IPS-15b (cell line): ENCODE results near the gene SLC35F3.
"Not testable (repeated sequence)": the region's sequence is repeated elsewhere in the genome, so short reads cannot be mapped to it uniquely, and the experiment has no call there.

ENCODE experiments used
- H3K27me3 ChIP-seq: one replicate; pipeline ENCODE4 v1.6.1; 2013; ENCODE audit warnings: low read length; ENCODE audit not compliant: control insufficient read depth, insufficient read depth
- H3K36me3 ChIP-seq: one replicate; pipeline ENCODE4 v1.6.1; 2013; ENCODE audit warnings: low read length; ENCODE audit not compliant: control insufficient read depth, insufficient read depth
- H3K4me1 ChIP-seq: one replicate; pipeline ENCODE4 v1.6.1; 2013; ENCODE audit warnings: mild to moderate bottlenecking, low read length; ENCODE audit not compliant: control insufficient read depth, insufficient read depth
- H3K4me3 ChIP-seq: one replicate; pipeline ENCODE4 v1.5.1; 2013; ENCODE audit warnings: low read depth, low read length
- H3K9ac ChIP-seq: one replicate; pipeline ENCODE4 v1.6.1; 2013; ENCODE audit warnings: low read depth, mild to moderate bottlenecking, low read length
- H3K9me3 ChIP-seq: one replicate; pipeline ENCODE4 v1.6.1; 2013; ENCODE audit warnings: mild to moderate bottlenecking, low read length; ENCODE audit not compliant: control insufficient read depth, insufficient read depth

SLC35F3 gene

DNA sequence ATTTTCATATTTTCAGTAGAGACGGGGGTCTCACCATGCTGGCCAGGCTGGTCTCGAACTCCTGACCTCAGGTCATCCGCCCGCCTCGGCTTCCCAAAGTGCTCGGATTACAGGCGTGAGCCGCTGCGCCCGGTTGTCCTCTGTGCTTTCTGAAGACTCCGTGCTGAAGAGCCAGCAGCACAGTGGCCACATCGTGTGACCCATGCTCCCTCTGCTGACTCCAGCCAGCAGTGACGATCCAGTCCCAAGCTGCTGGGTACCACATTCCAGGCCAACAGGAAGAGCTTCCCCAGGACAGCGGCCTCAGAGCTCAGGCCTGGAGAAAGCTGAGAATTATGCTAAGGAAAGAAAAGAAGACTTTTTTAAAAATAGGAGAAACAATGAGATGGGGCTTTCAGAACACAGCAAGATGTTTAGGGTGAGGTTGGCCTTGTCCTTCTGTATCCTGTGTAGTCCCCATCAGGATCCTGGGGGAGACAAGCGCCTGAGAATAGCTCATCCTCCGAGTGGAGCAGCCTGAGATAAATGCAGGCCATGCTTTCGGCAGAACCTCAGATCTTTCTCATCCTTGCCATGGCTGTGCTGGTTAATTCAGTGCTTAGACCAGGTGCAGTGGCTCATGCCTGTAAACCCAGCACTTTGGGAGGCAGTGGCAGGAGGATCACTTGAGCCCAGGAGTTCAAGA lies 207.1 kb downstream of the SLC35F3 start:
- Histone ChIP-seq H3K4me1 (no peaks in the 10 kb centered on the region), H3K9me3 (no peaks in the 10 kb centered on the region)

DNA sequence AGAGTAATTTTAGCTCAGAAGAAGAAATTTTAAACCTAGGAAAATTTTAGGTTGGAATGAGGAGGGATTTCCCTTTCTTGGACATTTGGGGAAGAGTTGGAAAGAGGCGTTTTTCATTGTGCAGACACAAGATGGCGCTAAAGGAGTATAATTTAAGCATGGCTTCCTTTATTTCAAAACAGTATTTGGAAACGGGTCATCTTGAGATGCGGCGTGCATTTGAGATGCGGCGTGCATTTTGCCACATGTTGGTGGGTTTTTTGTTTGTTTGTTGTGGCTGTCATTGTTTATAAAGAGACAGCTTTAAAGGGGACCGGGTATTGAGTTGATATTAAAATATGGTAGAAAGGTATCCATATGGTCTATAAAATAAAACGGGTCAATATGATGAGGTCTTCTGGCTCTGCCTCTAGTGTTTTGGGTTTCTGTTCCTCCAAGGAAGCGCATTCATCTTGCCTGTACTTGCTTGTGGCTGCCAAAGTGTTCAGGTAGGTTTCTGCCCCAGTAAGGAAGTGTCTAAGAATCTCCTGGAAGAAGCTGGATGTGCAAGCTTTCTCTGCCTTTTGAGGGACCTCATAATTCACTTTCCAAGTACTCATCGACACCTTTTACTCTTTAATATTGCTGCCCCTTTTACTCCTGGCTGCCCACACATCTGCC lies 210.3 kb downstream of the SLC35F3 start:
- Histone ChIP-seq H3K9ac (no peak overlapping the region), H3K4me1 (no peaks in the 10 kb centered on the region), H3K27me3 (no peaks in the 10 kb centered on the region), H3K9me3 (no peaks in the 10 kb centered on the region), H3K4me3 (no peak overlapping the region), H3K36me3 (no peaks in the 10 kb centered on the region)

More for the DNA sequence above, 207.1 kb downstream of the SLC35F3 start:
- Histone ChIP-seq H3K9ac (no peak overlapping the region), H3K36me3 (no peaks in the 10 kb centered on the region), H3K27me3 (no peaks in the 10 kb centered on the region), H3K4me3 (no peak overlapping the region)

DNA sequence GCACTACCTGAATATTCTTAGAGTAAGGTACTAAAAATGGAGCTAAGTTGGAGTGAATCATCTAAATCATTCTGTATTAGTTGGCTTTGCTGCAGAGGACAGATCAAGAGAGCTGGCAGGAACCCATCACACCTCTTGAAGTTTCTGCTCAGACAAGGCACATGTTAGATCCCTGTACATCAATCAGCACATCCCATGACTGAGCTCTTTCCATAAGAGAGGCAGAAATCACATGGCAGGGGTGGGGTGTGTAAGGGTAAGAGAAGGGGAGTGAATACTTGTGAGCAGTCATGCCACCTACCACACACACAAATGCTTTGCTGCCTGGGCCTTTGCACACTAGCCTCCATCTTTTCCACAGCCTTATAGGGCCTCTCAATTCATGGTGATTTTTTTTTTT lies 214.4 kb downstream of the SLC35F3 start:
- Histone ChIP-seq H3K4me1 (no peaks in the 10 kb centered on the region), H3K9ac (no peak overlapping the region), H3K27me3 (no peaks in the 10 kb centered on the region), H3K36me3 (no peaks in the 10 kb centered on the region), H3K4me3 (no peak overlapping the region), H3K9me3 (no peaks in the 10 kb centered on the region)

DNA sequence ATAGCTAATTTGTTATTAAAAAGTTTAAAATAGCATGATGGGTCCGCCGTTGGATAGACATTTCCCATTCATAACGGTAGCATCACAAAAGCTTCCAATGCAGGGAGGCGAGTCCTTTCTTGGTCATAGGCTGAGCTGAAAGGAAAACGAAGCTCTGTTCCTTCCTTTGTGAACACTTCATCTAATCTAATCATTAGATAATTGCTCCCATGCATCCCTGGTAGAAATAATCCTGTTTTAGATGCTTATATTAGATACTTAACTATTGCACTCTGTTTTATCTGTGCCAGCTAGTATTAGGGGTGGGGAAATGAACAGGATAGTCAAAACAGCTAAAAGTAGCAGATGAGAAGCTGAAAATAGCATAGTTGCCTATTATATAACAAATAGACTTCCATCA lies 215.0 kb downstream of the SLC35F3 start:
- Histone ChIP-seq H3K4me1 (no peaks in the 10 kb centered on the region), H3K9me3 (no peaks in the 10 kb centered on the region), H3K27me3 (no peaks in the 10 kb centered on the region), H3K4me3 (no peak overlapping the region), H3K36me3 (no peaks in the 10 kb centered on the region), H3K9ac (no peak overlapping the region)

DNA sequence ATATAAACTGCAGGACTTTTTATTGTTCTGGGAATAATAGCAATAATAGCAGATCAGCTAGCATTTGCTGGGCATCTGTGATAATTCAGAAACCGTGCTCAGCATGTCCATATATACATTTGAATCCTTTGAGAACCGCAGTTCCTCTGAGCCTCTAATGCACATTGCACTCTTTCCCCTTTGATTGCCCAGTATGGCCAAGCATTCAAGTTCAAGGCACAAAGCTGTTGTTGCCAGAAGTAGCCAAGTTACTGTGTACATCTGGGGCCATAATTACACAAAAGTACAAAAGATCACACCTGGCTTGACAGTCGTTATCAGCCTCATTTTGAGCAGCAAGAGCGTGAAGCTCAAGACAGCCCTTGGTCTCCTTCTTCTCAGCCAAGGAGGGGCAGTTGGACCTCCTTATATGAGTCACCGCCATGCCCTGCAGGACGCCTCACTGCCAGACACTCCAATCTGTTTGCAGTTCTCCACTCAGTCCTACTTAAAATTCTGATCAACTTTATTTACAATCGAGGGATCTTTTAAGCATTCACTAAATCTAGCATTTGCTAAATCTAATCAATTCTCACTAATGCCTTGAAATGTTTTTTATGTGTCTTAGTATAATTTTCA lies 216.0 kb downstream of the SLC35F3 start:
- Histone ChIP-seq H3K4me3 (no peak overlapping the region), H3K27me3 (peaks cover 3% of the 10 kb centered on the region), H3K36me3 (no peaks in the 10 kb centered on the region), H3K9me3 (no peaks in the 10 kb centered on the region), H3K9ac (no peak overlapping the region), H3K4me1 (no peaks in the 10 kb centered on the region)

DNA sequence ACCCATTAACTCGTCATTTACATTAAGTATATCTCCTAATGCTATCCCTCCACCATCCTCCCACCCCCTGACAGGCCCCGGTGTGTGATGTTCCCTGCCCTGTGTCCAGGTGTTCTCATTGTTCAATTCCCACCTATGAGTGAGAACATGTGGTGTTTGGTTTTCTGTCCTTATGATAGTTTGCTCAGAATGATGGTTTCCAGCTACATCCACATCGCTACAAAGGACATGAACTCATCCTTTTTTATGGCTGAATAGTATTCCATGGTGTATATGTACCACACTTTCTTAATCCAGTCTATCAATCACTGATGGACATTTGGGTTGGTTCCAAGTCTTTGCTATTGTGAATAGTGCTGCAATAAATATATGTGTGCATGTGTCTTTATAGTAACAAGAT lies 217.2 kb downstream of the SLC35F3 start:
- H3K4me3 ChIP-seq, H3K4me1 ChIP-seq, H3K9me3 ChIP-seq: not testable (repeated sequence)

DNA sequence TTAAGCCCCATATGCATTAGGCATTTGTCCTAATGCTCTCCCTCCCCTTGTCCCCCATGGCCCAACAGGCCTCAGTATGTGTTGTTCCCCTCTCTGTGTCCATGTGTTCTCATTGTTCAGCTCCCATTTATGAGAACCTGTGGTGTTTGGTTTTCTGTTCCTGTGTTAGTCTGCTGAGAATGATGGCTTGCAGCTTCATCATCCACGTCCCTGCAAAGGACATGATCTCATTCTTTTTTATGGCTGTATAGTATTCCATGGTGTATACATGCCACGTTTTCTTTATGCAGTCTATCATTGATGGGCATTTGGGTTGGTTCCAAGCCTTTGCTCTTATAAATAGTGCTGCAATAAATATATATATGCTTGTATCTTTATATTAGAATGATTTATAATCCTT lies 218.1 kb downstream of the SLC35F3 start:
- not testable (repeated sequence) for H3K4me1 ChIP-seq, H3K9me3 ChIP-seq, H3K36me3 ChIP-seq, H3K4me3 ChIP-seq, H3K27me3 ChIP-seq, H3K9ac ChIP-seq

More for the DNA sequence above, 217.2 kb downstream of the SLC35F3 start:
- not testable (repeated sequence) for H3K27me3 ChIP-seq, H3K36me3 ChIP-seq, H3K9ac ChIP-seq

DNA sequence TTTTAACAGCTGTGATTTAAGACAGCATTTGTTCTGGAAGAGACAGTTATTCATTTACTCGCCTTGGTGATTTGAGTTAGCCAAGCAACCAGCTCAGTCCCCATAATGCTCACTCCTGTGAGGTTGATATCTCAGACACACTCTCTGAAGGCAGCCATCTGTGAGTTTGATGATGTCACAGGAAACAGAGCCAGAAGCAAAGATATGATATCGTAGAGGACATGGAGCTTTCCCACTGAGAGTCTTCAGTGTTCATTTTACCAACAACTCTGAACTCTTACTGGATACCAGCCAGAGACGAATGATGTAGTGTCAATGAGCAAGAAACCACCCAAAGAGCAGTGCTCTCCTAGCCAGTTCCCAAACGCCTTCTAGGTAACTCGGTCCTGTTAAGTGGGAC lies 219.4 kb downstream of the SLC35F3 start:
- no peaks in the 10 kb centered on the region for H3K4me1 ChIP-seq
- no peak overlapping the region for H3K4me3 ChIP-seq
- H3K27me3 ChIP-seq, result peaks cover 3% of the 10 kb centered on the region
- no peaks in the 10 kb centered on the region for H3K9me3 ChIP-seq
- no peak overlapping the region for H3K9ac ChIP-seq
- no peaks in the 10 kb centered on the region for H3K36me3 ChIP-seq

DNA sequence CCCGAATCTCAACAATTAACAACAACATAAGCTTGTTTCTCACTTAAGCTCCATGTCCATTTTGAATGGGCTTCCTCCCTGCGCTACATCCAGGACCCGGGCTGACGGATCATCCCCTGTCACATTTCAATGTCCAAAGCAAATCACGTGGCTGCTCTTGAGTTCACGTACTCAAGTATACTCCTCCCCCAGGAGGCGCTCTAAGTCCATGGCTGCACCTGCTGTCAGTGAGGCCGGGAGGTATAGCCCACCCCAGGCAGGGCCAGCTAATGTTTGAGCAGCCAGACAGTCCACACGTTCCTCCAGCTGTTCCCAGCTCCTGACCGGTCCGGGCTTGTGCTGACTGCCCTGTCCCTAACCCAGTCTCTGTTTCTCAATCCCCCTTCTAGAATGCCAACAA lies 220.8 kb downstream of the SLC35F3 start:
- H3K36me3 ChIP-seq, result no peaks in the 10 kb centered on the region
- peaks cover 3% of the 10 kb centered on the region for H3K27me3 ChIP-seq
- no peak overlapping the region for H3K4me3 ChIP-seq
- H3K9ac ChIP-seq, result no peak overlapping the region
- no peaks in the 10 kb centered on the region for H3K9me3 ChIP-seq
- H3K4me1 ChIP-seq, result no peaks in the 10 kb centered on the region

DNA sequence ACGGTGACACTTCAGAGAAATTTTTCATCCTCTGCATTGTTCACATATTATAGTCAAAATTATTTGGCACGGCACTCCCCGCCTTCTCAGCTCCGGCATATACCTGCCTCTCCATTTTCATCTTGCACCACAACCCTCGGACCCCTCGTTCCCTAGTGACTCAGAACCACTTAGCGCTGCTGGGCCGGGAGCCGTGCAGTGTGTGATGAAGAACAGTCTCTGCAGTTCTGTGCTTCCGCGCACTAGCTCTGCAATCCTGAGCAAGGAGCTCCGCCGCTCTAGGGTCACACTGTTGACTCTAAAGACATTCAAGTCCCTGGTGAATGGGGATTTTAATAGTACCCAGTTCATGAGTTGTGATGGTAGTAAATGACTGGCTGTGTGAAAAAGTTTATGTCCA lies 221.2 kb downstream of the SLC35F3 start:
- H3K4me3 ChIP-seq, result no peak overlapping the region
- H3K36me3 ChIP-seq, result no peaks in the 10 kb centered on the region
- no peaks in the 10 kb centered on the region for H3K4me1 ChIP-seq
- H3K9me3 ChIP-seq, result no peaks in the 10 kb centered on the region
- H3K27me3 ChIP-seq, result peaks cover 3% of the 10 kb centered on the region
- no peak overlapping the region for H3K9ac ChIP-seq

DNA sequence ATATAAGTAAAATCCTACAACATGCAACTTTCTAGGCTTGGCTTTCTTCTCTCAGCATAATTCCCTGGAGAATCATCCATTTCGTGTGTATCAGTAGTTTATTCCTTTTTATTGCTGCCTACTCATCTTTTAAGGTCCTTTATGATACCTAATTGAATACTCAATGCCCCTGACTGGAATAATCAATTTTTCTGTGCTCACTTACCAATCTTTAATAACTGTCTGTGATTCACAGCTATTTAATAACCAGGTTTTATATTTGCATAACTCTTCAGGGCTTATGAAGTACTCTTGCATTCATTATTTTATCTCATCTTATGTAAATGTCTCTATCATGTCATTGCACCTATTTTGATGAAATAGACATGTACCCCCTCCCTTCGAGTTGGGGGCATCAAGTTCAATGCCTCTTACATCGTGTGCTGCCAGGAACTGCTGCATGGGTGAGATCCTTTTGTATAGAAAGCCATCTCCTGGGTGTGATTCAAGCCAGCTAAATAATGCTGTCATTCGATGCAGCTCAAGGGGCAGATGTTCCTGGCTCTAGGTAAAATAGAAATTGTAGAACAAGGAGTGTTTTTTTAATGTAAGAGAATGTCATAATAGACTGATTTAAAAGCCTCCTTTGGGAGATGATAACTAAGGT lies 222.7 kb downstream of the SLC35F3 start:
- no peaks in the 10 kb centered on the region for H3K9me3 ChIP-seq
- H3K4me1 ChIP-seq, result no peaks in the 10 kb centered on the region
- no peaks in the 10 kb centered on the region for H3K36me3 ChIP-seq
- no peak overlapping the region for H3K9ac ChIP-seq
- peaks cover 3% of the 10 kb centered on the region for H3K27me3 ChIP-seq
- H3K4me3 ChIP-seq, result no peak overlapping the region

DNA sequence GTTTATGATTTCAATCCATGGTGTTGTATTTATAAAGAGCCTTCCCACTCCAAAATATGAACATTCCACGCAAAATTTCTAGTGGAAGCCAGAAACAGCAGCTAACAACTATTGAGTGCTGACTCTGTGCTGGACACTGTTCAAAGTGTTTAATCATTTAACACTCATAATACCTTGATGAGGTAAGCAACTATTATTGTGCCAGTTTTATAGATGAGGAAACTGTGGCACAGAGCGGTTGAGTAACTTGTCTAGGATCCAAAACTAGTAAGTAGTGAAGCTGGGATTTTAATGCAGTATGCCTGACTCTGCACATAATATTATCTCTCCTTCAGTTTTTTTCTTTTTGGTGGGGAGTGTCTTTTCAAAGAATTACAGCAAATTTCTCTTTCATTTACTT lies 228.3 kb downstream of the SLC35F3 start:
- Histone ChIP-seq H3K27me3 (no peaks in the 10 kb centered on the region), H3K4me1 (no peaks in the 10 kb centered on the region), H3K9ac (no peak overlapping the region), H3K4me3 (no peak overlapping the region), H3K9me3 (no peaks in the 10 kb centered on the region), H3K36me3 (no peaks in the 10 kb centered on the region)
